NCI-H2196 (cell line): ENCODE data around the gene CTRL.
A peak's percentile ranks its signal among the peaks of the same experiment; 100 is the strongest.

Experiments
- DNase-seq: peaks from one replicate; lab custom pipeline; 2025; ENCODE audit not compliant: unreplicated experiment; lab: John Stamatoyannopoulos, UW

CTRL gene

GRCh38 chr16:67963292-67963661 is 31.6 kb upstream of the CTRL start:
- DNase-seq: no peak

- DNase-seq: no peak
Measured at GRCh38 chr16:67962135-67962534, 30.5 kb upstream of the CTRL start.

- DNase-seq: peak; percentile 91
Measured at GRCh38 chr16:67961551-67961957, 29.9 kb upstream of the CTRL start.

- no peak for DNase-seq
Measured at GRCh38 chr16:67959536-67960329, 28.1 kb upstream of the CTRL start.

GRCh38 chr16:67957622-67958021 is 26.0 kb upstream of the CTRL start:
- no peak for DNase-seq

GRCh38 chr16:67954421-67955196 is 22.9 kb upstream of the CTRL start:
- no peak for DNase-seq

GRCh38 chr16:67953641-67954375 is 22.1 kb upstream of the CTRL start:
- DNase-seq: peak; percentile 7

GRCh38 chr16:67951485-67951884 is 19.8 kb upstream of the CTRL start:
- DNase-seq: no peak

- no peak for DNase-seq
Measured at GRCh38 chr16:67950335-67950843, 18.7 kb upstream of the CTRL start.

GRCh38 chr16:67949645-67950044 is 18.0 kb upstream of the CTRL start:
- no peak for DNase-seq

GRCh38 chr16:67948015-67948414 is 16.4 kb upstream of the CTRL start:
- no peak for DNase-seq

- DNase-seq: no peak
Measured at GRCh38 chr16:67946966-67947558, 15.4 kb upstream of the CTRL start.

GRCh38 chr16:67946128-67946569 is 14.5 kb upstream of the CTRL start:
- no peak for DNase-seq

- DNase-seq: no peak
Measured at GRCh38 chr16:67945392-67945933, 13.8 kb upstream of the CTRL start.

- no peak for DNase-seq
Measured at GRCh38 chr16:67944690-67945391, 13.2 kb upstream of the CTRL start.

GRCh38 chr16:67943619-67944504 is 12.2 kb upstream of the CTRL start, which contains the start of gene LCAT:
LCAT (minus strand) TSS chr16:67944120; CDS start chr16:67944101, 19 bp downstream.
- DNase-seq: no peak

GRCh38 chr16:67943256-67943618 is 11.6 kb upstream of the CTRL start:
- no peak for DNase-seq

- DNase-seq: peak; percentile 36
Measured at GRCh38 chr16:67942510-67943255, 11.0 kb upstream of the CTRL start.

GRCh38 chr16:67942200-67942509 is 10.5 kb upstream of the CTRL start:
- peak; percentile 19 for DNase-seq
